OCI-LY1 (cell line): ENCODE results near the gene RNF157.
"Not testable (repeated sequence)": the region's sequence is repeated elsewhere in the genome, so short reads cannot be mapped to it uniquely, and the experiment has no call there.

Experiments used
- H2AFZ ChIP-seq: fragments of 200-600 bp; sonication (generic), shearing (Covaris generic); 2 replicates; pipeline ENCODE4 v1.6.0; 2014; ENCODE audit warnings: antibody characterized with exemption, mild to moderate bottlenecking, low read length
- H3F3A ChIP-seq: fragments of 200-600 bp; sonication (generic), shearing (Covaris generic); 2 replicates; pipeline ENCODE4 v1.6.0; 2014; ENCODE audit warnings: mild to moderate bottlenecking, antibody characterized with exemption, low read length, moderate library complexity; ENCODE audit not compliant: insufficient read depth
- H3K27ac ChIP-seq: fragments of 200-600 bp; sonication (generic); 2 replicates; pipeline ENCODE4 v1.5.1; 2014; ENCODE audit warnings: low read length, mixed run types, mild to moderate bottlenecking, low read depth; ENCODE audit not compliant: poor library complexity, severe bottlenecking
- H3K27me3 ChIP-seq: fragments of 200-600 bp; sonication (generic); 2 replicates; pipeline ENCODE4 v1.6.0; 2014; ENCODE audit warnings: antibody characterized with exemption, mild to moderate bottlenecking, low read length, moderate library complexity; ENCODE audit not compliant: insufficient read depth
- H3K36me3 ChIP-seq: fragments of 200-600 bp; sonication (generic); 2 replicates; pipeline ENCODE4 v1.6.1; 2014; ENCODE audit warnings: mild to moderate bottlenecking, antibody characterized with exemption, low read length, moderate library complexity, mixed read lengths; ENCODE audit not compliant: insufficient read depth
- H3K4me1 ChIP-seq: fragments of 200-600 bp; sonication (generic); 2 replicates; pipeline ENCODE4 v1.5.1; 2014; ENCODE audit warnings: mild to moderate bottlenecking, low read length, moderate library complexity; ENCODE audit not compliant: insufficient read depth, severe bottlenecking
- H3K4me2 ChIP-seq: fragments of 200-600 bp; sonication (generic), shearing (Covaris generic); 2 replicates; pipeline ENCODE4 v1.6.1; 2014; ENCODE audit warnings: low read length
- H3K4me3 ChIP-seq: fragments of 200-600 bp; sonication (generic); 2 replicates; pipeline ENCODE4 v1.5.1; 2014; ENCODE audit warnings: low read length, low read depth, mild to moderate bottlenecking, mixed read lengths; ENCODE audit not compliant: poor library complexity, severe bottlenecking
- H3K79me2 ChIP-seq: fragments of 200-600 bp; shearing (Covaris generic); 2 replicates; pipeline ENCODE4 v1.6.1; 2016; ENCODE audit warnings: mixed run types, low read length, mixed read lengths; ENCODE audit not compliant: insufficient read depth
- H3K9ac ChIP-seq: fragments of 200-600 bp; sonication (generic), shearing (Covaris generic); 2 replicates; pipeline ENCODE4 v1.6.1; 2014; ENCODE audit warnings: mild to moderate bottlenecking, low read length, mixed read lengths
- H3K9me2 ChIP-seq: fragments of 200-600 bp; sonication (generic), shearing (Covaris generic); 2 replicates; pipeline ENCODE4 v1.6.1; 2014; ENCODE audit warnings: low read depth, mild to moderate bottlenecking, low read length, mixed read lengths
- H3K9me3 ChIP-seq: fragments of 200-600 bp; shearing (Covaris generic); 2 replicates; pipeline ENCODE4 v1.6.1; 2014; ENCODE audit warnings: low read length, mixed read lengths
- H4K20me1 ChIP-seq: fragments of 200-600 bp; sonication (generic), shearing (Covaris generic); 2 replicates; pipeline ENCODE4 v1.6.0; 2016; ENCODE audit warnings: mild to moderate bottlenecking, low read length; ENCODE audit not compliant: insufficient read depth
- EZH2 ChIP-seq: fragments of 200-600 bp; sonication (generic), shearing (Covaris generic); IDR thresholded peaks from 2 replicates; pipeline ENCODE4 v1.8.0; 2017; ENCODE audit warnings: borderline replicate concordance, mixed run types, mild to moderate bottlenecking, antibody characterized with exemption, low read length, moderate library complexity, mixed read lengths
- TF ChIP-seq, protein P1 (sequence below): fragments of 200-600 bp; sonication (generic), shearing (Covaris generic); IDR thresholded peaks from 2 replicates; pipeline ENCODE4 v1.5.1; 2017; ENCODE audit warnings: mild to moderate bottlenecking, antibody characterized with exemption, low read length, moderate library complexity, mixed read lengths

Gene RNF157

DNA sequence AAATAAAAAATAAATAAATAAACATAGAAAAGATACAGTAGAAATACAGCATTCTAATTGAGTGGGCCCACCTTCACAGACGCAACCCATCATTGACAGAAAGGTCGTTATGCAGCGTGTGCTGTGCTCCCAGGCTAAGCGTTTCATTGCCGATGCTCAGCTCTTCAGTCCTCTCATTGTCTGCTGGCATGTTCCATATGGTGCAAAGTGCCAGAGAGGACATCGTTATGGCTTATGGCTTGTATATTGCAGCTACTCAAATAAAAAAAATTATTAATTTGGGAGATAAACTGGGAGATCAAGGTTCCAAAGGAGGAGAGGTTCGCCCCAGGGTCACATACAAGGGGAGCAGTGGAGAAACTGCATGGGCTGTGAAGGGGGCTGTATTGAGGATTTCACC is 13.5 kb upstream of the RNF157 start:
- H3K79me2 ChIP-seq: no peaks in the 10 kb centered on the region
- peaks cover 5% of the 10 kb centered on the region; the same call in 1 of the 2 replicates for H3K27me3 ChIP-seq
- no peak overlapping the region for H3K27ac ChIP-seq
- no peak overlapping the region for H3K4me3 ChIP-seq
- no peaks in the 10 kb centered on the region for H3K36me3 ChIP-seq
- no peak overlapping the region for H3K4me2 ChIP-seq
- no peaks in the 10 kb centered on the region for H4K20me1 ChIP-seq
- H2AFZ ChIP-seq: no peak overlapping the region
- H3K9me3 ChIP-seq: no peaks in the 10 kb centered on the region
- TF ChIP-seq EZH2: no peak
- TF ChIP-seq, protein P1, sequence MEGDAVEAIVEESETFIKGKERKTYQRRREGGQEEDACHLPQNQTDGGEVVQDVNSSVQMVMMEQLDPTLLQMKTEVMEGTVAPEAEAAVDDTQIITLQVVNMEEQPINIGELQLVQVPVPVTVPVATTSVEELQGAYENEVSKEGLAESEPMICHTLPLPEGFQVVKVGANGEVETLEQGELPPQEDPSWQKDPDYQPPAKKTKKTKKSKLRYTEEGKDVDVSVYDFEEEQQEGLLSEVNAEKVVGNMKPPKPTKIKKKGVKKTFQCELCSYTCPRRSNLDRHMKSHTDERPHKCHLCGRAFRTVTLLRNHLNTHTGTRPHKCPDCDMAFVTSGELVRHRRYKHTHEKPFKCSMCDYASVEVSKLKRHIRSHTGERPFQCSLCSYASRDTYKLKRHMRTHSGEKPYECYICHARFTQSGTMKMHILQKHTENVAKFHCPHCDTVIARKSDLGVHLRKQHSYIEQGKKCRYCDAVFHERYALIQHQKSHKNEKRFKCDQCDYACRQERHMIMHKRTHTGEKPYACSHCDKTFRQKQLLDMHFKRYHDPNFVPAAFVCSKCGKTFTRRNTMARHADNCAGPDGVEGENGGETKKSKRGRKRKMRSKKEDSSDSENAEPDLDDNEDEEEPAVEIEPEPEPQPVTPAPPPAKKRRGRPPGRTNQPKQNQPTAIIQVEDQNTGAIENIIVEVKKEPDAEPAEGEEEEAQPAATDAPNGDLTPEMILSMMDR: no peak
- H3K9ac ChIP-seq: no peak overlapping the region
- peaks cover 12% of the 10 kb centered on the region for H3K4me1 ChIP-seq
- H3K9me2 ChIP-seq: no peaks in the 10 kb centered on the region
- no peaks in the 10 kb centered on the region for H3F3A ChIP-seq

DNA sequence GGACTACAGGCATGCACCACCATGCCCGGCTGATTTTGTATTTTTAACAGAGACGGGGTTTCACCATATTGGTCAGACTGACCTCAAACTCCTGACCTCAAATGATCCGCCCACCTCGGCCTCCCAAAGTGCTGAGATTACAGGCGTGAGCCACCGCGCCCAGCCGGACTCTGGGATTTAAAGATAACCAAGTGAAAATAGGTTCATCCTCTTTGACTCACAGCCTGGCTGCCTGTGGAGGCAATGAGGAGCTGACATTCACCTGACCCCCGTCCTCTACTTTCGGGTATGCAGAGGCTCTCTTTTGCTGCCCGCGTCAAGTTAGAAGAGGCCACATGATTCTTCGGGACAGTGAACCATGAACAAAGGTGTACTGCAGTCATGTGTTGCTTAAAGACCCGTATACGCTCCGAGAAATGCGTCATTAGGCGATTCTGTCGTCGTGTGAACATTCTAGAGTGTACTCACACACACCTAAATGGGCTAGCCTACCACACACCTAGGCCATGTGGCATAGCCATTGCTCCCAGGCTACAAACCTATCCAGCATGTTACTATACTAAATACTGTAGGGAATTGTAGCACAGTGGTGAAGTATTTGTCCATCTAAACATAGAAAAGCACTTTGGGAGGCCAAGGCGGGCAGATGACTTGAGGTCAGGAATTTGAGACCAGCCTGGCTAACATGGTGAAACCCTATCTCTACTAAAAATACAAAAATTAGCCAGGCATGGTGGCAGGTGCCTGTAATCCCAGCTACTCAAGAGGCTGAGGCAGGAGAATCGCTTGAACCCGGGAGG is 12.9 kb upstream of the RNF157 start:
- H3K4me2 ChIP-seq, H3K27ac ChIP-seq: not testable (repeated sequence)

DNA sequence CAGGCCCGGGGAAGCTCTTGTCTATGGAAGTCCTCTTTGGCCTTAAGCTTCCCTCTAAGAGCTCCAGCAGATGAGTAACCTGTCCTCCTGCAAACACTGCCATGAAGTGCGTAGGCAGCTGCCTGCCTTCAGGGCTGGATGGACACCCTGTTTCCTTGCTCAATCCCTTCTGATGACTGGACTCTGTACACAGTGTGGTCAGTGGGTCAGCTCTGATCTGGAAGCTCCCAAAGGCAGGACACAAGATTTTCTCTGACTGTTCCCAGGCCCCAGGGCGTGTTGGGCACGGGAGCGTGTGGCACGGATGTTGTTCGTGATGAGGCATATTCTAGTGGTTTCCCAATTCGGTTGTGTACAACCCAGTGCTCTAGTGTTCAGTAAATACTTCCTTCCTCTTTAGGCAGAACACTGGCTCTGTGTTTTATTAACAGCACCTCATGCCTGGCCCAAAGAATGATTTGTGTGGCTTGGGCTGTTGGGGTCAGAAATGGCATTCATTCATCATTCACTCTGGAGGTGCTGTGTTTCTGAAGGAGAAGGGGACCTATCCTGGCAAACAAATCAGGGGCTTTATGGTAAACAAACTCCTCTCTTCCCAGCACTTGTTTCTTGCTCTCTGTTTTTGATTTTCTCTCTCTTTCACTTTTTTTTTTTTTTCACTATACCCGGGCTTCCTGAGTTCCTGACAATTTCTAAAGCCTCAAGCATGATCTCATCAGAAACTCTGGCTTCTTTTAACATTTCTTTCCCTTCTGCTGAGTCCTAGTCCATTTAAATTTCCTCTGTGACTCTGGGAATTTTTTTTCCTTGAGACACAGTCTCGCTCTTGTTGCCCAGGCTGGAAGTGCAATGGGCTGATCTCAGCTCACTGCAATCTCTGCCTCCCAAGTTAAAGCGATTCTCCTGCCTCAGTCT is 12.0 kb upstream of the RNF157 start:
- Histone ChIP-seq H3K36me3 (no peaks in the 10 kb centered on the region), H3K9me2 (no peaks in the 10 kb centered on the region), H2AFZ (no peak overlapping the region), H3K4me2 (peak overlapping the region; percentile 26; the same call in 1 of the 2 replicates), H3K4me1 (peaks cover 12% of the 10 kb centered on the region), H3K27ac (no peak overlapping the region), H3K9ac (no peak overlapping the region), H3K9me3 (no peaks in the 10 kb centered on the region), H4K20me1 (no peaks in the 10 kb centered on the region), H3K27me3 (peaks cover 5% of the 10 kb centered on the region; the same call in 1 of the 2 replicates), H3K79me2 (no peaks in the 10 kb centered on the region), H3F3A (no peaks in the 10 kb centered on the region), H3K4me3 (no peak overlapping the region)
- TF ChIP-seq EZH2: no peak
- TF ChIP-seq, protein P1: no peak

More for the DNA sequence above, 12.9 kb upstream of the RNF157 start:
- not testable (repeated sequence) for H2AFZ ChIP-seq, H3K9me2 ChIP-seq, H3K9ac ChIP-seq, H3K79me2 ChIP-seq, H3K4me3 ChIP-seq, H3K9me3 ChIP-seq, H4K20me1 ChIP-seq, H3F3A ChIP-seq, H3K36me3 ChIP-seq, H3K27me3 ChIP-seq
- H3K4me1 ChIP-seq: peaks cover 12% of the 10 kb centered on the region
